Common myeloid progenitor, CD34-positive (primary cell): Measurements from ENCODE around the gene TNRC18.
A peak's percentile ranks its signal among the peaks of the same experiment; 100 is the strongest.

ENCODE experiments used
- CTCF ChIA-PET: fragments of 350-600 bp; sonication (Branson Sonifier 250); formaldehyde crosslinking; loops from one replicate; lab custom pipeline; 2021; ENCODE audit warnings: antibody characterized with exemption; lab: Charles Lee
- POLR2A ChIA-PET: fragments of 350-600 bp; sonication (Branson Sonifier 250); formaldehyde crosslinking; loops from one replicate; lab custom pipeline; 2021; ENCODE audit warnings: antibody characterized with exemption; lab: Charles Lee
- DNase-seq, 3 donors: peaks; one replicate each; pipeline versions ENCODE4 v3.0.0 to v3.0.0-alpha.2; 2013
- H3K27ac ChIP-seq, 2 experiments: 1 replicate in 1 of 2; 2 replicates in 1 of 2; pipeline ENCODE4 v1.7.0; 2013; ENCODE audit warnings: inconsistent platforms in 2 of 2, low read length in 2 of 2, mild to moderate bottlenecking in 2 of 2, low read depth in 1 of 2, moderate library complexity in 1 of 2; ENCODE audit not compliant: severe bottlenecking in 2 of 2, insufficient read depth in 1 of 2, poor library complexity in 1 of 2
- H3K27me3 ChIP-seq, 5 experiments: replicated peaks in 2 of 5; 1 replicate in 3 of 5; 2 replicates in 2 of 5; pipeline versions ENCODE4 v1.6.1 to v1.7.0; 2013; ENCODE audit warnings: low read length in 4 of 5, mild to moderate bottlenecking in 2 of 5, moderate library complexity in 2 of 5, inconsistent platforms in 1 of 5; ENCODE audit not compliant: insufficient read depth in 5 of 5, control insufficient read depth in 4 of 5
- H3K36me3 ChIP-seq, 4 experiments: 1 replicate in 2 of 4; 2 replicates in 2 of 4; pipeline versions ENCODE4 v1.6.1 to v1.7.0; 2013; ENCODE audit warnings: low read length in 3 of 4, control low read depth in 1 of 4, mild to moderate bottlenecking in 1 of 4; ENCODE audit not compliant: control insufficient read depth in 4 of 4, insufficient read depth in 4 of 4
- H3K4me1 ChIP-seq, 4 experiments: 1 replicate in 3 of 4; 2 replicates in 1 of 4; pipeline versions ENCODE4 v1.6.1 to v1.7.1; 2013; ENCODE audit warnings: low read length in 3 of 4, mild to moderate bottlenecking in 3 of 4, control low read depth in 1 of 4, inconsistent platforms in 1 of 4, moderate library complexity in 1 of 4; ENCODE audit not compliant: control insufficient read depth in 4 of 4, insufficient read depth in 4 of 4; ENCODE audit errors: control extremely low read depth in 1 of 4
- H3K4me3 ChIP-seq, 7 experiments: 1 replicate in 4 of 7; 2 replicates in 3 of 7; pipeline versions ENCODE4 v1.5.1 to v1.7.0; 2013; ENCODE audit warnings: mild to moderate bottlenecking in 7 of 7, low read length in 6 of 7, moderate library complexity in 6 of 7, inconsistent platforms in 2 of 7, low read depth in 2 of 7, control low read depth in 1 of 7; ENCODE audit not compliant: insufficient read depth in 4 of 7, control insufficient read depth in 1 of 7; ENCODE audit errors: extremely low read depth in 1 of 7
- H3K9me3 ChIP-seq, 5 experiments: 1 replicate in 4 of 5; 2 replicates in 1 of 5; pipeline versions ENCODE4 v1.6.1 to v1.7.1; 2013; ENCODE audit warnings: low read length in 4 of 5, mild to moderate bottlenecking in 2 of 5, inconsistent platforms in 1 of 5, low read depth in 1 of 5, moderate library complexity in 1 of 5; ENCODE audit not compliant: control insufficient read depth in 4 of 5, insufficient read depth in 2 of 5; ENCODE audit errors: control extremely low read depth in 1 of 5
- WGBS: methylation state at CpG from one replicate; pipeline ENCODE4 v1.1.5; 2013; ENCODE audit not compliant: insufficient coverage; 5-methylcytosine and 5-hydroxymethylcytosine counted together

Gene TNRC18

DNA sequence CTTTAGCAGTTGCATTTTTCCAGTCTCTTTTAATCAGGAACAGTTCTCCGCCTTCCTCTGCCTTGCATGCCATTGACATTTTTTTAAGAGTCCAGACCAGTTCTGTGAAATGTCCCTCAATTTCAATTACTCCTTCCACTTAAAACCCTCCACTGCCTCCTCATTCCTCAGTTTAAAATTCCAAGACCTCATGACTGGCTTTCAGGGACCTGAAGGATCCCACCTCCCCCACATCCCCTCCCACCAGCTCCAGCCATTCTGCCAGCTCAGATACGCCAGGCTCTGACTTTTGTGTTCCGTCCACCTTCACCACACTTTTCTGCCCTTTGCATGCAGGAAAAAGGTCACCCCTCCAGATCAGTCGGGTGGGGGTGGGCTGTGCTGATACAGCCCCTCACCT is 8.7 kb downstream of the TNRC18 start:
- H3K4me3 ChIP-seq: no peak overlapping the region
- peaks cover 5 to 40% (median 37%) of the 10 kb centered on the region in 4 experiments for H3K4me1 ChIP-seq
- peaks cover 0 to 36% (median 13%) of the 10 kb centered on the region in 4 experiments for H3K36me3 ChIP-seq
- H3K27me3 ChIP-seq: no peaks in the 10 kb centered on the region
- POLR2A ChIA-PET: no interaction called here
- WGBS: 92% methylated on average over 2 of the region's 4 CpGs
- no peaks in the 10 kb centered on the region for H3K9me3 ChIP-seq
- peak overlapping the region in 1 of 2 experiments; percentile 19 for H3K27ac ChIP-seq
- DNase-seq: no peak
- CTCF ChIA-PET: interaction anchor here (1.2 to 2.0 kb wide), 2 partner anchors 11 to 36 kb away, joined by 3 to 5 read pairs; no protein-coding TSS in a partner anchor

DNA sequence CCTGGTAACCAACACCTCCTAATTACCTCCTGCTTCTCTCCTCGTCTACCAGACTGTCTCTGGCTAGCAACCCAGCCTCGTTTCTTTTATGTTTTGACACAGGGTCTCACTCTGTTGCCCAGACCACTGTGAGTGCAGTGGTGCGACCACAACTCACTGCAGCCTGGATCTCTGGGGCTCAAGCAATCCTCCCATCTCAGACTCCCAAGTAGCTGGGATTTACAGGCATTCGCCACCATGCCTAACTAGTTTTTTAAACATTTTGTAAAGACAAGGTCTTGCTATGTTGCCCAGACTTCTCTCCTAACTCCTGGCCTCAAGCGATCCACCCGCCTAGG is 10.2 kb downstream of the TNRC18 start:
- Histone ChIP-seq H3K27me3 (no peaks in the 10 kb centered on the region), H3K9me3 (no peaks in the 10 kb centered on the region), H3K4me3 (peak overlapping the region in 2 of 7 experiments; percentile 7 to 33), H3K4me1 (peaks cover 2 to 35% (median 29%) of the 10 kb centered on the region in 4 experiments), H3K36me3 (peaks cover 0 to 38% (median 16%) of the 10 kb centered on the region in 4 experiments), H3K27ac (peak overlapping the region; percentile 43 to 65)
- ChIA-PET CTCF (no interaction called here), POLR2A (no interaction called here)
- DNase-seq: peak in 1 of 3 donors; percentile 37
- WGBS: 59% methylated on average over 4 of the region's 6 CpGs

DNA sequence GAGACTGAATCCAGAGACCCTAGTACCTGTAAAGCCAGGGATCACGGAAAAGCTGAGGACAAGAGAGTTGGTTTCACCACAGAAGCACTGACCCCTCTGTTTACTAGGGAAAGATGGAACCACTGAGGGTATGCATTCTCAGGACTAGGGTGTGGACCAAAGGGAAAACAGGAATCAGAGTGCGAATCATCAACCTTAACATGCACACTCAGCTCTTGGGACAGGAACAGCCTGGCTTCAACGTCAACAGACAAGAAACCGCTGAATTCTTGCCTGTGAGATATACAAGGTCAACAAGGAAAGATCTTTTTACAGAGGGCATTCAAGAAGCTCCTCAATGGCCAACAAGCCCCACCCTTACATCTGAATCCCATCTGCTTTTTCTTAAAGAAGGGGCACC is 14.9 kb downstream of the TNRC18 start:
- Histone ChIP-seq H3K27ac (peak overlapping the region; percentile 41 to 45), H3K27me3 (no peaks in the 10 kb centered on the region), H3K4me3 (no peak overlapping the region), H3K4me1 (peaks cover 0 to 17% (median 15%) of the 10 kb centered on the region in 4 experiments), H3K36me3 (peaks cover 7 to 55% (median 34%) of the 10 kb centered on the region in 4 experiments), H3K9me3 (no peaks in the 10 kb centered on the region)
- WGBS: 93% methylated on average over 3 of the region's 4 CpGs
- DNase-seq: no peak
- CTCF ChIA-PET: interaction anchor here (2.6 kb wide), 1 partner anchor 11 kb away, joined by 22 read pairs; no protein-coding TSS in a partner anchor
- POLR2A ChIA-PET: interaction anchor here (1.1 kb wide), 1 partner anchor 12 kb away, joined by 4 read pairs; no protein-coding TSS in a partner anchor

DNA sequence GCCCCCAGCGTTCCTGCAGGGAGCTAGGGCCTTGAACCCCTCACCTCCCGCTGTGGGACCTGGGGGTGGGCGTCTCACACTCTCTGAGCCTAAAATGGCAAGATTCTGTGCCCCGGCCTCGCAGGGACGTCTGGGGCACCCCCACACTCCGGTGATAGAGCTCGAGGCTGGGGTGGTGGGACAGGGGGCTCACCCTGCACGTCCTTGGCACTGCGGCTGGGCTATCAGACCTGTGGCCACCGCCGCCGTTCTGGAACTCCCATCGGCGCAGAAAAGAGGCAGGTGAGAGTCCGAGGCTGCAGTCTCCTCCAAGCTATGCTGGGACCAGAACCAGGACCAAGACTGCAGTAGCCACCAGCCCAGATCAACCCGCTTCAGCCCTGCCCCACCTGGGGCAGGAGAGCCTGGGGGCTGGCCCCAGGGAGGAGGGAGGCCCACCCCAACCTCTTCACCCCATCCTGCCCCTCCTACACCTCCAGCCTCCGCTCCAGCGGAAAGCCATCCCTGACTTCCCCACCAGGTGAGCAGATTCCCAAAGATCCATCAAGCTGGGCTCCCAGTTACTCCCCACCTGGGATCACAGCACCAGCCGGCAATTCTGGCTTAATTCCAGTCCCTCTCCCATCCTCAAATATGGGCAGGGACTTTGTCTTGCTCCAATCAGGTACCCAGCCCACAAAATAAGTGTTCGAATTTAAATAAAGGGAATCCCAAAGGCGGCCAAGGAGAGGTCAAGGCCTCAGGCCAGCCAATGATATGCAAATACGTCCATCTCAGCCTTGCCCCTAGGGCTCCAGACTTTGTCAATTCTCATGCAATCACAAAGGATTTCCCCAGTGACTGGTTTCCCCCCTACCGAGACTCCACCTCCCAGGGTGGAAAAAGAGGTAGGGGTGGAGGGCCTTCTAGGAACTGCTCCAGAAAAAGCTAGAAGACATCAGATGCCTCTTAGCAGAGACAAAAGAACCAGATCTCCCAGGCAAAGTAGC is 16.4 kb downstream of the TNRC18 start:
- no peak for DNase-seq
- WGBS: 88% methylated on average over 9 of the region's 24 CpGs
- Histone ChIP-seq H3K9me3 (no peaks in the 10 kb centered on the region), H3K4me1 (peaks cover 0 to 7% (median 4%) of the 10 kb centered on the region in 4 experiments), H3K4me3 (no peak overlapping the region), H3K36me3 (peaks cover 10 to 56% (median 39%) of the 10 kb centered on the region in 4 experiments), H3K27me3 (no peaks in the 10 kb centered on the region), H3K27ac (peak overlapping the region in 1 of 2 experiments; percentile 55)
- ChIA-PET POLR2A (interaction anchor here (0.6 to 0.7 kb wide), 3 partner anchors 11 to 77 kb away, joined by 3 to 5 read pairs (median 4); no protein-coding TSS in a partner anchor), CTCF (interaction anchor here (1.1 to 2.6 kb wide), 3 partner anchors 9 to 43 kb away, joined by 3 to 22 read pairs (median 5); no protein-coding TSS in a partner anchor)

DNA sequence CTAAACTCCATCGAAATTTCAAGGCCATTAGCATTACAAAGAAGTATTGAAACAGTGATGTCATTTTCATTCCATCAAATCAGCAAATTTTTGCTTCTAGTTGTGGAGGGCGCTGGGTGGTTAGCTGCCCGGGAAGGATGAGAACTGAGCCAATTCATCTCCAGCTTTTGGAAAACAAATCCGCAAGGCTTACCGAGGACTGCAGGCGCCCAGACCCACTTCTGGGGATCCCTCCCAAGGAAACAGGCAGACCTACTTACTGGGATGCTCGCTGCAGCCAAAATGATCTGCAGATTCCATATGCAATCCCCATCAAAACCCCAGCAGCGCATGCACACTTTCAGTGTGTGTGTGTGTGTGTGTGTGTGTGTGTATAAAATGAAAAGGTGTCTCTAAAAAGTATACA is 19.2 kb downstream of the TNRC18 start:
- Histone ChIP-seq H3K36me3 (peaks cover 12 to 56% (median 39%) of the 10 kb centered on the region in 4 experiments), H3K27ac (peak overlapping the region in 1 of 2 experiments; percentile 50), H3K27me3 (no peaks in the 10 kb centered on the region), H3K9me3 (no peaks in the 10 kb centered on the region), H3K4me1 (peaks cover 0 to 8% (median 6%) of the 10 kb centered on the region in 4 experiments), H3K4me3 (no peak overlapping the region)
- DNase-seq: no peak
- ChIA-PET POLR2A (no interaction called here), CTCF (interaction anchor here (0.7 to 2.4 kb wide), 5 partner anchors 8 to 522 kb away, joined by 3 to 9 read pairs (median 4); no protein-coding TSS in a partner anchor)
- 89% methylated on average over 6 of the region's 8 CpGs for WGBS

DNA sequence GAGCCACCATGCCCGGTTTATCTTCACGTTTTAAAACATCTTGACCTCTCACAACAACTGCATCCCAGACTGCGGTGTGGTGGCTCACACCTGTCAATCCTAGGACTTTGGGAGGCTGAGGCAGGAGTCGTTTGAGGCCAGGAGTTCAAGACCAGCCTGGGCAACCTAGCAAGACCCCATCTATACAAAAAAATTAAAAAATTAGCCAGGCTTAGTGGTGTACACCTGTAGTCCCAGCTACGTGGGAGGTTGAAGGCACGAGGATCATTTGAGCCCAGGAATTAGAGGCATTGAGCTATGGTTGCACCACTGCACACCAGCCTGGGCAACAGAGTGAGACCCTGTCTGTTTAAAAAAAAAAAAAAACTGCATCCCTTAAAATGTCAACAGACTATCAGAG is 20.2 kb downstream of the TNRC18 start:
- WGBS: 100% methylated on average over 5 of the region's 6 CpGs

More for the DNA sequence above, 20.2 kb downstream of the TNRC18 start:
- CTCF ChIA-PET: interaction anchor here (1.3 kb wide), 1 partner anchor 91 kb away, joined by 4 read pairs; no protein-coding TSS in a partner anchor
- POLR2A ChIA-PET: no interaction called here
- Histone ChIP-seq H3K27me3 (no peaks in the 10 kb centered on the region), H3K36me3 (peaks cover 12 to 50% (median 33%) of the 10 kb centered on the region in 4 experiments), H3K9me3 (no peaks in the 10 kb centered on the region), H3K4me3 (no peak overlapping the region), H3K4me1 (peaks cover 0 to 8% (median 4%) of the 10 kb centered on the region in 4 experiments), H3K27ac (no peak overlapping the region)
- DNase-seq: no peak
